Gastroesophageal sphincter (tissue), 4 donors: ENCODE results near the gene IGFL2. TPM values are rescaled to one million over a fixed set of nuclear protein-coding genes. Genes with fewer than 3 reads are reported as not detected.

Experiments used
- ATAC-seq: fragments of 150-250 bp; one replicate; pipeline ENCODE4 v1.9.1; 2016; ENCODE audit warnings: mild to moderate bottlenecking, moderate library complexity
- H3K27ac ChIP-seq, 4 donors: fragments of 200-600 bp; sonication (generic) in 3 of 4; 1 replicate in 3 of 4; 2 replicates in 1 of 4; pipeline ENCODE4 v1.5.1; 2016 to 2019
- H3K27me3 ChIP-seq: fragments of 200-600 bp; sonication (generic); one replicate; pipeline ENCODE4 v1.5.1; 2019
- H3K36me3 ChIP-seq, 2 donors: fragments of 200-600 bp; sonication (generic); one replicate each; pipeline ENCODE4 v1.5.1; 2019; ENCODE audit warnings: control low read depth in 1 of 2
- H3K4me1 ChIP-seq, 3 donors: fragments of 200-600 bp; sonication (generic); 1 replicate in 2 of 3; 2 replicates in 1 of 3; pipeline ENCODE4 v1.5.1; 2016 to 2019; ENCODE audit warnings: control low read depth in 2 of 3
- H3K4me3 ChIP-seq, 2 donors: fragments of 200-600 bp; sonication (generic); one replicate each; pipeline ENCODE4 v1.5.1; 2019; ENCODE audit warnings: mild to moderate bottlenecking in 1 of 2, moderate library complexity in 1 of 2
- H3K9me3 ChIP-seq, 3 donors: fragments of 200-600 bp; sonication (generic); one replicate each; pipeline ENCODE4 v1.5.1; 2017 to 2019; ENCODE audit warnings: control low read depth in 2 of 3
- EP300 ChIP-seq: sonication (generic); formaldehyde crosslinking; IDR thresholded peaks from one replicate; pipeline ENCODE4 v1.6.1; 2017; ENCODE audit warnings: antibody characterized with exemption, mild to moderate bottlenecking
- POLR2A ChIP-seq, 2 donors: fragments of 450-650 bp; IDR thresholded peaks; one replicate each; pipeline ENCODE4 v1.6.1; 2017; ENCODE audit warnings: antibody characterized with exemption in 2 of 2, mild to moderate bottlenecking in 2 of 2, moderate library complexity in 1 of 2
- POLR2AphosphoS5 ChIP-seq: sonication (generic); formaldehyde crosslinking; IDR thresholded peaks from one replicate; pipeline ENCODE4 v1.6.1; 2017; ENCODE audit warnings: antibody characterized with exemption
- WGBS, 2 donors: methylation state at CpG; one replicate each; pipeline ENCODE4 v1.1.5; 2018; ENCODE audit warnings: low coverage in 1 of 2; 5-methylcytosine and 5-hydroxymethylcytosine counted together
- total RNA-seq, 4 donors: library from RNA; depleted of rRNA; stranded (reverse); fragments of >200 nt; gene quantifications; one replicate each; pipeline ENCODE4 v1.1.0, GENCODE V29; 2016
- TF ChIP-seq, protein P1 (sequence below), 4 experiments: fragments of 200-600 bp in 2 of 4; fragments of 450-650 bp in 2 of 4; sonication (generic) in 1 of 4; IDR thresholded peaks; one replicate each; pipeline ENCODE4 v1.5.1; 2017 to 2019; ENCODE audit warnings: antibody characterized with exemption in 4 of 4, mild to moderate bottlenecking in 2 of 4, moderate library complexity in 2 of 4

IGFL2 gene
- total RNA-seq, 4 donors from 2014 or later, result not detected

DNA sequence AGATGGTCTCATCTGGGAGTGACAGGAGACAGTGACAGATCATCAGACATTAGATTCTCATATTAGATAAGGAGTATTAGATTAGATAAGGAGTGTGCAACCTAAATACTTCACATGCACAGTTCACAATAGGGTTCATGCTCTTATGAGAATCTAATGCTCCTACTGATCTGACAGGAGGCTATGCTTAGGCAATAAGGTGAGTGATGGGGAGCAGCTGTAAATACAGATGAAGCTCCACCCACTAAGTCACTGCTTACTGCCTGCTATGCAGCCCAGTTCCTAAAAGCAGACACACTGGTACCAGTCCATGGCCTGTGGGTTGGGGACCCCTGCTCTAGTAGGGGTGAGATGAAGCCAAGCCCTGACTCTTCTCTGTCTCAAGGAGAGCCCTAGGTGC is 13.5 kb upstream of the IGFL2 start:
- peaks cover 0 to 18% (median 5%) of the 10 kb centered on the region in 3 donors for H3K4me1 ChIP-seq
- H3K4me3 ChIP-seq, result no peak overlapping the region
- ATAC-seq, result no peak
- H3K36me3 ChIP-seq, result no peaks in the 10 kb centered on the region
- no peaks in the 10 kb centered on the region for H3K27me3 ChIP-seq
- H3K27ac ChIP-seq, result peak overlapping the region in 1 of 4 donors; percentile 83
- no peaks in the 10 kb centered on the region for H3K9me3 ChIP-seq
- TF ChIP-seq POLR2A (IDR thresholded peaks at IDR 0.05) (no peak), EP300 (no peak), POLR2AphosphoS5 (no peak)
- TF ChIP-seq, protein P1, sequence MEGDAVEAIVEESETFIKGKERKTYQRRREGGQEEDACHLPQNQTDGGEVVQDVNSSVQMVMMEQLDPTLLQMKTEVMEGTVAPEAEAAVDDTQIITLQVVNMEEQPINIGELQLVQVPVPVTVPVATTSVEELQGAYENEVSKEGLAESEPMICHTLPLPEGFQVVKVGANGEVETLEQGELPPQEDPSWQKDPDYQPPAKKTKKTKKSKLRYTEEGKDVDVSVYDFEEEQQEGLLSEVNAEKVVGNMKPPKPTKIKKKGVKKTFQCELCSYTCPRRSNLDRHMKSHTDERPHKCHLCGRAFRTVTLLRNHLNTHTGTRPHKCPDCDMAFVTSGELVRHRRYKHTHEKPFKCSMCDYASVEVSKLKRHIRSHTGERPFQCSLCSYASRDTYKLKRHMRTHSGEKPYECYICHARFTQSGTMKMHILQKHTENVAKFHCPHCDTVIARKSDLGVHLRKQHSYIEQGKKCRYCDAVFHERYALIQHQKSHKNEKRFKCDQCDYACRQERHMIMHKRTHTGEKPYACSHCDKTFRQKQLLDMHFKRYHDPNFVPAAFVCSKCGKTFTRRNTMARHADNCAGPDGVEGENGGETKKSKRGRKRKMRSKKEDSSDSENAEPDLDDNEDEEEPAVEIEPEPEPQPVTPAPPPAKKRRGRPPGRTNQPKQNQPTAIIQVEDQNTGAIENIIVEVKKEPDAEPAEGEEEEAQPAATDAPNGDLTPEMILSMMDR (IDR thresholded peaks at IDR 0.05), result no peak

GRCh38 chr19:46137915-46138473 is 10.0 kb upstream of the IGFL2 start:
- Histone ChIP-seq H3K4me3 (no peak overlapping the region), H3K27me3 (no peaks in the 10 kb centered on the region), H3K9me3 (no peaks in the 10 kb centered on the region), H3K27ac (no peak overlapping the region), H3K36me3 (no peaks in the 10 kb centered on the region), H3K4me1 (peaks cover 0 to 13% (median 5%) of the 10 kb centered on the region in 3 donors)
- no peak for ATAC-seq
- no peak for TF ChIP-seq POLR2AphosphoS5
- TF ChIP-seq, protein P1 (IDR thresholded peaks at IDR 0.05), result no peak
- no peak for TF ChIP-seq EP300
- TF ChIP-seq POLR2A (IDR thresholded peaks at IDR 0.05), result no peak
- 92 to 100% methylated on average over 1 to 2 of the region's 4 CpGs for WGBS, 2 donors

DNA sequence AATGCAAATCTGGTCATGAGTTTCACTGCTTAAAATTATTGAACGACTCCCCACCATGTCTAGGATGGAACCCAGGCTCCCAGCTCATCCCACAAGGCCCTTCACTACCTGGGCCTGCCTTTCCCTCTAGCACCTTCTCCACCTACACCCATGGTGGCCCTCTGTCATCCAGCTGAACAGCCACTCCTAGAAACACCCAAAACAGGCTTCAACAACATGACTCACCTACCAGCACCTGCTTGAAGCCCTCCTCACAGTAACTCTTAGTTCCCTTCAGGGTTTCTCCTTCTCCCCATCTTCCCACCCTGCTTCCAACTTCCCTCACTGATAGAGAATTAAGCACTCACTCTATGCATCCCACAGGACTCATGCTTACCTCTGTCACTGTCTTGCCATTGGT is 6.6 kb upstream of the IGFL2 start:
- TF ChIP-seq EP300 (no peak), POLR2AphosphoS5 (no peak), POLR2A (IDR thresholded peaks at IDR 0.05) (no peak)
- TF ChIP-seq, protein P1 (IDR thresholded peaks at IDR 0.05), result no peak
- no peak for ATAC-seq
- no peaks in the 10 kb centered on the region for H3K27me3 ChIP-seq
- no peaks in the 10 kb centered on the region for H3K36me3 ChIP-seq
- no peaks in the 10 kb centered on the region for H3K4me1 ChIP-seq
- H3K27ac ChIP-seq, result no peak overlapping the region
- H3K9me3 ChIP-seq, result no peaks in the 10 kb centered on the region
- WGBS, 2 donors, result 100% methylated on average over 1 of the region's 1 CpG; no CpG with 5 or more reads in 1 of the 2 donors
- H3K4me3 ChIP-seq, result no peak overlapping the region

GRCh38 chr19:46142294-46142693 is 5.7 kb upstream of the IGFL2 start:
- TF ChIP-seq POLR2AphosphoS5 (no peak), POLR2A (IDR thresholded peaks at IDR 0.05) (no peak), EP300 (no peak)
- TF ChIP-seq, protein P1 (IDR thresholded peaks at IDR 0.05), result no peak
- H3K4me1 ChIP-seq, result no peaks in the 10 kb centered on the region
- H3K27ac ChIP-seq, result no peak overlapping the region
- no peaks in the 10 kb centered on the region for H3K36me3 ChIP-seq
- H3K9me3 ChIP-seq, result no peaks in the 10 kb centered on the region
- H3K4me3 ChIP-seq, result no peak overlapping the region
- ATAC-seq, result no peak
- no peaks in the 10 kb centered on the region for H3K27me3 ChIP-seq
- WGBS, 2 donors, result 45 to 64% methylated on average over 4 of the region's 4 CpGs

DNA sequence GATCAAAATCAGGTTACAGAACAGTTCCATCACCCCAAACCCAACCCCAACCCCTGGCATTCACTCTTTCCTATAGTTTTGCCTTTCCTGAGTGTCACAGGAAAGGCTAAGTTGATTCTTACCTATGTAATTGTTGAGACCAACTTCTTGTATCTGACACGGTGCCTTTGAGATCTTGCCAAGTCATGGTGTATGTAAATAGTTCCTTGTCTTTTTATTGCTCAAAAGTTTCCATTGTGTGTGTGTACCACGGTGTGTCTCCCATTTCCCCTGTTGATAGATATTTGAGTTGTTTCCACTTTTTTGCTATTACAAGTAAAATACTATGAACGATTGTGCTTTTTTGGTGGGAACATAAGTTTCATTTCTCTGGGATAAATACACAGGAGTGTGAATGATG is 3.3 kb upstream of the IGFL2 start:
- WGBS, 2 donors, result 42 to 56% methylated on average over 3 of the region's 3 CpGs
- Histone ChIP-seq H3K36me3 (no peaks in the 10 kb centered on the region), H3K27ac (no peak overlapping the region), H3K4me1 (no peaks in the 10 kb centered on the region), H3K27me3 (peaks cover 22% of the 10 kb centered on the region), H3K9me3 (no peaks in the 10 kb centered on the region), H3K4me3 (no peak overlapping the region)
- TF ChIP-seq EP300, result no peak
- no peak for TF ChIP-seq POLR2A (IDR thresholded peaks at IDR 0.05)
- TF ChIP-seq, protein P1 (IDR thresholded peaks at IDR 0.05), result no peak
- TF ChIP-seq POLR2AphosphoS5, result no peak
- no peak for ATAC-seq
